Mucosa of descending colon (tissue), 3 donors: Measurements from ENCODE around the gene AMY1A. TPM values are rescaled to one million over a fixed set of nuclear protein-coding genes. Genes with fewer than 3 reads are reported as not detected.
"Not testable (repeated sequence)": the region's sequence is repeated elsewhere in the genome, so short reads cannot be mapped to it uniquely, and the experiment has no call there.

Source experiments
- ATAC-seq: fragments of 200-7000 bp; cut with Tn5 transposase; one replicate; pipeline ENCODE4 v1.9.1; 2020; ENCODE audit warnings: mild to moderate bottlenecking, moderate library complexity
- DNase-seq, 3 donors: peaks; one replicate each; pipeline ENCODE4 v3.0.0-alpha.2; 2020
- H3K36me3 ChIP-seq: fragments of 200-600 bp; one replicate; pipeline ENCODE4 v1.8.0; 2021; ENCODE audit warnings: low read depth, mild to moderate bottlenecking
- H3K4me1 ChIP-seq: fragments of 200-600 bp; one replicate; pipeline ENCODE4 v1.8.0; 2021; ENCODE audit warnings: low read depth, mild to moderate bottlenecking
- H3K4me3 ChIP-seq: fragments of 200-600 bp; one replicate; pipeline ENCODE4 v1.8.0; 2021; ENCODE audit warnings: mild to moderate bottlenecking
- H3K9me3 ChIP-seq: fragments of 200-600 bp; one replicate; pipeline ENCODE4 v1.8.0; 2021; ENCODE audit warnings: mild to moderate bottlenecking
- intact Hi-C, 2 donors: fragments of 100-400 bp; cut with DNase I in 1 of 2; cut with micrococcal nuclease in 1 of 2; formaldehyde crosslinking; loops; one replicate each; pipeline versions ENCODE4 v1.11.0 to v1.11.1; 2022; cut with DNase I, micrococcal nuclease
- total RNA-seq, 3 donors: library from RNA; stranded (reverse); fragmentation: NEBNext Ultra II Directional in 2 of 3; extraction: Animal tissue kit (Norgen Biotek cat#: 25700) in 2 of 3; gene quantifications; one replicate each; pipeline versions ENCODE4 v1.2.1 to v1.2.4, GENCODE V29; 2021 to 2023
- donor health status: DM: no; HTN: no; CAD: no; lungs with moderate emphysema.
- donor health status: DM: no; HTN: no; CAD: no.
- donor health status: DM: no; HTN: yes; CAD: no.

The AMY1A gene
- total RNA-seq, 3 donors from 2014 or later, result not detected

GRCh38 chr1:103707670-103708069 is 52.1 kb downstream of the AMY1A start:
- ATAC-seq, H3K4me1 ChIP-seq, H3K36me3 ChIP-seq, H3K4me3 ChIP-seq, intact Hi-C loops, H3K9me3 ChIP-seq, DNase-seq: not testable (repeated sequence)

- DNase-seq, intact Hi-C loops, H3K9me3 ChIP-seq, H3K4me3 ChIP-seq, H3K36me3 ChIP-seq, ATAC-seq, H3K4me1 ChIP-seq: not testable (repeated sequence)
These were observed 54.8 kb downstream of the AMY1A start for GRCh38 chr1:103710381-103710780.

Other genes starting within 250 kb of the AMY1A start
- 10 to 100 TPM; 25.0 to 37.4 (median 32.2) TPM for gene RNPC3, start 130.1 kb upstream of the AMY1A start, total RNA-seq
- 10 to 100 TPM; 11.6 to 31.6 (median 21.2) TPM for gene AMY2B, start 84.2 kb upstream of the AMY1A start, total RNA-seq
- gene AMY2A, start 38.3 kb upstream of the AMY1A start, total RNA-seq, result under 1 TPM in 1 of 3 donors, not detected in 2; 0.76 TPM
- not detected for gene AMY1B, start 40.5 kb downstream of the AMY1A start, total RNA-seq
- gene AMY1C, start 94.1 kb downstream of the AMY1A start, total RNA-seq, result not detected